HL-60/S4 treated with retinoic acid at 250 ng/mL for 4 days and 3 days (cell line): Measurements from ENCODE around the gene DOCK1.

Experiments
- in situ Hi-C: fragments of 300-500 bp; cut with MboI; formaldehyde crosslinking; loops from 2 replicates; pipeline ENCODE4 v1.7.0; 2022; ENCODE audit warnings: low sequenced_read_pairs

DOCK1 gene

DNA sequence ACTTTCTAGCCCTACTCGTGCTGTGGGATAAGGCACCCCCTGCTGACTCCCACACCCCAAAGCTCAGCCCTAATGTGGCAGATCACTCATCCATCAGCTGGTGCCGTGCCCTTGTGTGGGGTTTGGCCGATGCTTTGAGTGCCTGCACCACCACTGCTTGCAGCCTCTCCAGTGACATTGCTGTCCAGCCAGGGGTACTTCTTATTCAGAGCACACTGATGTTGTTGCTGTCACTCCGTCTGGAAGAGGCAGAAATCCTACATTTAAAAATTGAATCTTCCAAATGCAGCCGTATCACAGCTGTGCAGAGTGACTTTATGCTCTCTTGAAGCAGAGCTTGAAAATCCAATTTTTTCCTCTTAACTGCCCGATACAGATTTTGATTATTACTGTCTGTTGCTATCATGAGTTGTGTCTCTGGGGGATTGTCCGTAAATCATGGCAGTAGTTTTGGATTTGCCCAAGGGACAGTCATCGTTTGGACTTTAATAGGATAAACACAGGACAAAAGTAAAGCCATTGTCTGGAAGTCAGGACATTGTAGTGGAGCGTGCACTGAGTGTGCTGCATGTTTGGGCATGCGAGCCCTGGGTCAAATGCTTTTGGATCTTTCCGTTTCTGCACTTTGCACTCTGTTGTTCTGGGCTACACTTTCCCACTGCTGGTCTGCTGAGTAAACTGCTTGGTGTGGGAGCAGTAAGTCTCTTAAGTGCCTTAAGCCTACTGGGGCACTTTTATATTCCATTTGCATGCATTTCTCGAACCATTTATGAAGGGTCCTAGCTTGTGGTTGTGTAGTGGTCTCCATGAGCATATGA, 128.2 kb downstream of the DOCK1 start:
- in situ Hi-C loops = no loop called here

DNA sequence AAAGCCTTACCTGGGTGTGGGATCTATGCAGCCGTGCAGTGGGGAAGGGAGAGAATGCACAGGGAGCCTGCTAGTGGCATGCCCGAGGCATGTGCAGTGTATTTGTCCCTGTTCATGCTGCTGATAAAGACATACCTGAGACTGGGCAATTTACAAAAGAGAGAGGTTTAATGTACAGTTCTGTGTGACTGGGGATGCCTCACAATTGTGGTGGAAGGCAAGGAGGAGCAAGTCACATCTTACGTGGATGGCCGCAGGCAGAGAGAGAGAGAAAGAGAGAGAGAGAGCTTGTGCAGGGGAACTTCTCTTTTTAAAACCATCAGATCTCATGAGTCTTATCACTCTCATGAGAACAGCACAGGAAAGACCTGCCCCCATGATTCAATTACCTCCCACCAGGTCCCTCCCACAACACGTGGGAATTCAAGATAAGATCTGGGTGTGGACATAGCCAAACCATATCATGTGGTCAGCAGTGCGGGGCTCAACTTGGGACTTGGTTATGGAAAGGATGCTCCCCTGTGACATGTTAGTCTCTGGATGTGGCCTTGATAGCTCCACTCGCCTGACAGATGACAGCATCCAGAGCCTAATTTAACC, 128.9 kb downstream of the DOCK1 start:
- in situ Hi-C loops = no loop called here

DNA sequence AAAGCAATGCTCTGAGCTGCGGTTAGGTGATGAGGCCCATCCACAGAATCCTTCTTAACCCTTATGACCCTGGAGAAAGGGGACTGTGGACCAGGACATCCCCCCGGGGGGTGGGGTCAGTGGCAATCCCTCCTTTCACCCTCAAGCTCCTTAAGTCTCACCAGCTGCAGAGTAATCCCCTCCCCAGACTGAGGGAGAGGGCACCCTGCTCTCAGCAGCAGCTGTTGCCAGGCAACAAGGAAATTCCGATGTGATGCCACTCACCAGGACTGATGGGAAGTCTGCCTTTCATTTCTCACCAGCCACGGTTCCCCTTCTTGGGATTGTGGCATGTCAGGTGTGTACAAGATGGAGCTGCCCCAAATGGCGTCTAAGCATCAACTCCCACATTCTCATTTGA, 129.6 kb downstream of the DOCK1 start:
- in situ Hi-C loops = no loop called here

DNA sequence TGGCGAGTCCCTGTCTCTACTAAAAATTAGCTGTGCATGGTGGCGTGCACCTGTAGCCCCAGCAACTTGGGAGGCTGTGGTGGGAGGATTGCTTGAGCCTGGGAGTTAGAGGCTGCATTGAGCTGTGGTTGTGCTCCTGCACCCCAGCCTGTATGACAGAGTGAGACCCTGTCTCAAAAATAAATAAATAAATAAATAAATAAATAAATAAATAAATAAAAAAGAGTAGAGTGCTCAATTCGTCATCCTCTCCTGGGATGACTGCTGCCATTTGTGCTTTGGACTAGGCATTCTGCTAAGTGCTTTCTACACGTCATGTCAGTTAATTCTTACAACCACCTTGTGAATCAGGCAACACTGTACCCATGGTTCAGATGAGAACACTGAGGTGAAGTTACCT, 130.6 kb downstream of the DOCK1 start:
- in situ Hi-C loops = no loop called here

DNA sequence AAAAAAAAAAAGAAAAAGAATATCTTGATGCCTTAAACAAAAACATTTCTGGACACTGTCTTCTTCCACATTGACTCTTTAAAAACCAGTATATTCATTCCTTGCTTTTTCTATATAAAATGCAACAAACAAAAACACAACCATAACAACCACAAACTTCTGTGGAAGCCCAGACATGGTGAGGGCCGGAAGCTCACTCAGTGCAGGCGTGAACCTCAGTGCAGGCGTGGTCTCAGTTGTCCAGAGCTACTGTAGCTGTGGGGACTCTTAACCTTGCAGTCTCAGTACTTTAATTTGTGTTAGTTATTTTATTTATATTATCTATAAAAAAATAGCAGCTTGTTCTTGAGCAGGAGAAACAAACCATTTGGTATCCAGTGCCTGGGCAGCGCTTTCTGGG, 131.8 kb downstream of the DOCK1 start:
- in situ Hi-C loops = no loop called here

DNA sequence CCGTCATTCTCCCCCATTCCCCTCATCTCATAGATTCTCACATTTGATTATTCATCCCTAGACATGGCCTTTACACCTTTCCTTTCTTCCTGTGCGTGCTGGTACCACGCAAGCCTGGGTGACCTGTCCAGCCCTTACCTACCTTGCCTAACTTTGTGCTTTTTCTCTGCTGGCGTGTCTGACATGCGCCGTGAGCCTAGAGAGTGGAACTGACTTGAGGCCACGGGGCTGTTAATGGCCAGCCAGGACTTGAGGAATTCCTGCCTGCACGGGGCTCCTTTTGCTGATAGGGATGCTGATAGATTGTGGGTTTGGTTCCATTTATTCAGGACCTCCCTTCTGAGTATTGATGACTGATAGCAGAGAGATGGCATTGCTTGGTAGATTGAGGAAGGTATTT, 134.2 kb downstream of the DOCK1 start:
- in situ Hi-C loops = no loop called here

DNA sequence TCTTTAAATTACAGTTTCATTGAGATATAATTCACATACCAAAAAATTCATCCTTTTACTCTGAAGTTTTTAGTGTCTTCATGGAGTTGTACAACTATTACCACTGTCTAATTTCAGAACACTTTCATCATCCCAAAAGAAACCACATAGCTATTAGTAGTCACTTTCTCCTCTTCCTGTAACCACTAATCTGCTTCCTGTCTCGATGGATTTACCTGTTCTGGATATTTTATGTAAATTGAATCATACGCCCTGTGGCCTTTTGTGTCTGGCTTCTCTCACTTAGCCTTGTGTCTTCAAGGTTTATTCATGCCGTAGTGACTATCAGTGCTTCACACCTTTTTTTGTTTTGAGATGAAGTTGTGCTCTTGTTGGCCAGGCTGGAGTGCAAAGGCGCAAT, 135.5 kb downstream of the DOCK1 start:
- in situ Hi-C loops = no loop called here

DNA sequence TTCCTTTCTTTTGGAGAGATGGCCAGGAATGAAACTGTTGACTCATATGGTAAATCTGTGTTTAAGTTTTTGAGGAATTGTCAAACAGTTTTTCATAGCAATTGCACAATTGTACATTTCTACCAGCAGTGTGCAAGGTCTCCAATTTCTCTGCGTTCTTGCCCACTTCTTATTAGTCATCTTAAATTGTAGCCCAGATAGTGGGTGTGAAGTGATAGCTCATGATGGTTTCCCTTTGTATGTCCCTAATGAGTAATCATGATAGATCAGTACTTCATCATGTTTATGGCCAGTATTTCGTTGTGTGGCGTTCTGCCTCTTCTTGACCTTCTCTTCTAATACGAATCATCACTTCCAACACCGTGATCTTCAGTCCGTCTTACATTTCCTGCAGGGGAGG, 136.3 kb downstream of the DOCK1 start:
- in situ Hi-C loops = no loop called here

DNA sequence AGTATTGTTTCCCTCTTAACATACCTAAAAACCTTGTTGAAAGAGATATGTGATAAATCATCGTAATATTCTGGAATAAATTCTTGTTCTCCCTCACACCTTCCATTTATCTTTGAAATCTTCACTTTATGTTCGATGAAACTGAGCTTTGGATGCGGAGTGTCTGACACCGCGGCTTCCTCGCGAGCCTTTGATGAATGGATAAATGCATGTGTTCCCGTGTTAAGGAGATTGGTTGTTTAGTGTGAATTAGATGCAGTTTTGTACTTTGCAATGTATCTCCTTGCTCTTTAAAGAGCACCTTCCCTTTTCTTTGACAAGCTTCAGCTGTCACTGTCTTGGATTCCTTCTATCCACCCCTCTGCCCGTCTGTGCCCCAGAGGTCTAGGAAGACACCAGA, 138.1 kb downstream of the DOCK1 start:
- in situ Hi-C loops = no loop called here

DNA sequence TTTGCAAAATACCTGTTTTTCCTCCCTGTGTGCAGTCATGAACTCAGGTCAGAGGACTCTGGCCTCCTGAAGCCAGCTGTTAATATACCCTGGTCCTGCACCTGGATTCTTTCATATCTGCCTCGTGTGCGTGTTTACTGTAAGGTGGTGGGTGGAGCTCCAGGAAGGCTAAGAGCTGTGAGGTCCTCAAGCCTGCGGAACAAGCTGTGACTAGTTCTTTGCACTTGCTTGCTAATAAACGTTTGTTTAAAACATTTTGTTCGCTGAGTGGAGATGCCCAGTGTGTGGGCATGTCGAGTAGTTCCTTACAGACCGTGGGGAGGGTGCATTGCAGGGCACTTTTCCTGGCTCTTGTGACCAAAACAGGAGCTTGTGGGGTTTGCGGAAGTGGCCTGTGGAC, 139.0 kb downstream of the DOCK1 start:
- in situ Hi-C loops = no loop called here

DNA sequence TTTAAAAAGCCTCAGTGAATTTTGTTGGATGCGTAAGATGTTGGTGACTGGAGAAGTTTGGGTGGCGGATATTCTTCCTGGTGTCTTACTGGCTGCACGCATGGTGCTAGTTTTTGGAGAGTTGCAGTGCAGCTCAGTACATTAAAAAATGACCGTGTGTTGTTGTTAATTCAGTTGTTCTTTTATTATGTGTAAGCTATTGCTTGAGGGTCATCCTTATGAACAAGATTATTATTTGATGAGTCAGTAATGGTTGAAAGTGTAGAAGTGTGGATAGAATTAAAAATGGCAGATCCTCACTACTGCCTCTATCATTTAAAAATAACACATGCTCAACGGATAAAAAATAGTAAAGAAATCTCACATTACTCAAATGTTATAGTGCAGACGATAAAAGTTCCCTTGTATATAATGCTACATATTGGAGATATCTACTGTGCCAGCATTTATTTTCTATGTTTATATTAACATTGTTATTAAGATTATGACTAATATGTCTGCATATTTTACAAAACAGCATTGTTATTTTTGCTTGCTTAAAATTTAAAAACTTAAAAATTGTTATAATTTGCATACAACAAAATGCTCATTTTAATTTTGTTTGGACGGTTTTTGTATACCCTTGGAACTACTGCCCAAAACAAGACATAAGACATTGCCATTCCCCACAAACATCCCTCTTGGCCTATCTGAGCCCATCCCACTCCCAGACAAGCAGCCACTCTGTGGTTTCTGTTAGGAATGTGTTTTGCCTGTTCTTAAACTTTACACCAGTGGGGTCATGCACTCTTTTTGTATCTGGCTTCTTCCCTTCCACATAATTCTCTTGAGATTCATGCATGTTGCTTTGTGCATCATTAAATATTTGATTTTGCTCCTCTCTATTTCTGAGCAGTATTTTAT, 142.0 kb downstream of the DOCK1 start:
- in situ Hi-C loops = no loop called here

DNA sequence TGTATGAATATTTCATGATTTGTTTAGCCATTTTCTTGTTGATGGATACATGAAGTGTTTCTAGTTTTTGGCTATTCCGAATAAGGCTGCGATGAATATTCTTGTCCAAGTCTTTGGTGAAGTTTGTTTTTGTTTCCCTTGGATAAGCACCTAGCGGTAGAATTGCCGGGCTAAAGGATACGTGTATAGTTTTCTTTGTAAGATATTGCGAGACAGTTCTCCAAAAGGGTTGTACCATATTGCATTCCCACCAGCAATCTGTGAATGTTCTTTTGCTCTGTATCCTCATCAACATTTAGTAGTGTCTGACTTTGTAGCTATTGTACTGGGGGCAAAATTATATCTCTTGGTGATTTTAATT, 142.6 kb downstream of the DOCK1 start:
- in situ Hi-C loops = no loop called here

DNA sequence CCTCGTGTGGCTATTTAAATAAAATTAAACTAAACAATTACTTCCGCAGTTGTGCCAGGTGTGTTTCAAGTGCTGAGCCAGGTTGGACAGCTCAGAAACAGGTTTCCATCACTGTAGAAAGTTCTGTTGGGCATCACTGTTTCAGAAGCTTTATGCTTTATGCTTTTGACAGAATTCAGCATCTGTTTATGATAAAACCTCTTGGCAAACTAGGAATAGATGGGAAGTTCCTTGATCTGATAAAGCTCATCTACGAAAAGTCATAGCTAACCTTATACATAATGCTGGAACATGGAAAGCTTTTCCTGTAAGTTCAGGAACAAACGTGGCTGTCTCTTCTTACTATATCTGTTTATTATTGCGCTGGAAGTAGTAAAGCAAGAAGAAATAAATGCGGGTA, 143.4 kb downstream of the DOCK1 start:
- in situ Hi-C loops = no loop called here

DNA sequence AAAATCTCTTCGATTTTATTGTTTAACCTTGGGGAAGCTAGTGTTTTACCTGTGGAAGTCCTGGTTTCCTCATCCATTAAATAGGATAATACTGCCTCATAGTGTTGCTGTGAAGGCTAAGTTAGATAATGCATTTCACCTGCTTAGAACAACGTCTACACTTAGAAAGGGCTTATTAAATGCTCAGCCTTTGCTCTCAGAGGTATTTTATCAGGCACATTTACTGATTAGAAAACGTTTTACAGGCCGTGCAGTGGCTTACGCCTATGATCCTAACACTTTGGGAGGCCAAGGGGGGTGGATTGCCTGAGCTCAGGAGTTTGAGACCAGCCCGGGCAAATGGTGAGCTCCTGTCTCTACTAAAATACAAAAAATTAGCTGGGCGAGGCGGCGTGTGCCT, 146.8 kb downstream of the DOCK1 start:
- in situ Hi-C loops = no loop called here

DNA sequence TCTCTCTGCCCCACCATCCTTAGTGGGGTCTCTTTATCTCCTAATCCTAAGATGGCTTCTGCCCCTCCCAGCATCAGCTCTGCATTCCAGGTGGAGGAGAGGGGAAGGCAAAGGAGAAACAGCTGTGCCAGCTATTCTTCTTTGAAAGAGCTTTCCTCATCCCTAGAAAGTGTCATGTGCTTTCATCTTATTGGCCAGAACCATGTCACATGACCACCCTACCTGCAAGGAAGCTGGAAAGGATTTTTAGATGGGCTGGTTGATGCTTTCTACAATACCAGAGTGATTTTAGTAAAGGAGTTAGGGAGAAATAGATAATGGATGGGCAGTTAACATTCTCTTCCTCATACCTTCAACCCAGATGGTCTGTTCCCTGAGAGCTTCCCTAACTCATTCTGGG, 150.0 kb downstream of the DOCK1 start:
- in situ Hi-C loops = no loop called here

DNA sequence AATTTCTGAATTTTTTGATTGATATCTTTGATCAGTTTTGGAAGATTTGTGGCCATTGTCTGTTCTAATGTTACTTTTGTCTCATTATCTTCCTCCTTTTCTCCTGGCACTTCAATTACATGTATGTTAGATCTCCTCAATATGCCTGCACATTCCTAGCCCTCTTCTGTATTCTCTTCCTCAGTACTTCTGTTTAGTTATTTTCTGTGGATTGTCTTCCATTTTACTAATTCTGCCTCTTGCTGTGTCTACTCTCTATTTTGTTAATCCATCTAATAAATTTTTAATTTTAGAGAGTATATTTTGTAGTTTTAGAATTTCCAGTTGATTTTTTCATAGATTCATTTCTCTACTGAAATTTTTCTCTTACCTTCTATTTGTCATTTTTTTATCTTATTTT, 154.1 kb downstream of the DOCK1 start:
- in situ Hi-C loops = no loop called here

DNA sequence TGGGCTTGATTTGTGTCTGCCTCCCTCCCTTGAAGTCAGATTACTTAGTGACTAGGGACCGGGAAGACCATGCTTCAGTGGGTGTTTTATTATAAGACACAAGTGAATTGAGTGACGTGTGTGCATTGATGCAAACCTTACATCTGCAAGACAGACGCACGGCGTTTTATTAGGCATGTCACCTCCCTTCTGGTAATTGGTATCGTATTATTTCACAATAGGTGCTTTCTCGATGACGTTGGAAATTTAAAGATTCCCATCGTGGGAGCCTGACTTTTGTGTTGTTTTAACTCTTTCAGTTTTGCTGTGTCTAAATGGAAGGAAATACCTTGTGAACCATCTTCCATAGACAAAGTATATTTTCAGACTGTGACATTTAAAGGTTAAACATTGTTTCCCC, 158.5 kb downstream of the DOCK1 start:
- in situ Hi-C loops = no loop called here

DNA sequence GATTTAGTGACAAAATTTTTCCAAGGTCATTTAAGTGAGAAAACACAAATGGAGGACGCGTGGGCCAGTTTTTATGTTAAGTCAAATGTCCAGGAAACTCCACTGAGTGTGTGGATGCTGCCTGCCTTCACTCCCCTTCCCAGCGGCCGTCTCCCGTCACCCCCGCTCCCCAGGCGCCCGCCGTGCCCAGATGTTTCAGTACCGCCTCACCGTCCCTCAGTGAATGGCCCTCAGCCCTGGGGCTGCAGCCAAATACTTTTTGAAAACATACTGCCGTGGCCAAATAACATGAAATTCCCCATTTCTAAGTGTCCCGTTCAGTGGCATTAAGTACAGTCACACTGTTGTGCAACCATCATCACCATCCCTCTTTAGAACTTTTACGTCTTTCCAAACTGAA, 159.2 kb downstream of the DOCK1 start:
- in situ Hi-C loops = no loop called here

DNA sequence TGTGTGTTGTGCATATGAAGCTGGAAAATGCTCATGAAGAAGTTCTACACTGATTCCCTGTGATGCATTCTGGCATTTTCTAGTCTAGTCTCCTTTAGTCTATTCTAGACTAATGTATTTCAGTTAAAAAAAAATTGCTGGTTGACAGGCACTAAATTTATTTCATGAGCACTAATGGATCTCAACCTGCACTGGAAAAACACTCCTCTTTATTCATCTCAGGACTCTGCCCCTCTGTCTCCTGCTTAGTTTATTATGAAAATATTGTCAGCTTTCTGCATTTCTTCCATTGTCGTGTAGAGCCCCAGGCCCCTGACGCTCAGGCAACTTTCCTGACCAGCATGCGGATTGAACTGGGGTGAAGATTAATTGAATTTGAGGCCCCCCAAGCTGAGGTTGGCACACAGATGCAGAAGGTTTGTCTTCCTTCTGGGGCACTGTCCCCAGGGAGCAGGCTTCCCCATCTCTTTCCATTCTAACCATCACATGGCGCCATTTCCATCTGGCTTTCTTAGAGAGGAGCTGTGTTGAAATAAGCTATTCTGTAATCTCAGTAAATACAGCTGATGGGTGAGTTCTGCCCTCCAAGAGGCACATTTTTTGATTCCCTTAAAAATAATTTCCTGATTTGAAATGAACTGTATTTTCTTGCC, 162.4 kb downstream of the DOCK1 start:
- in situ Hi-C loops = no loop called here

DNA sequence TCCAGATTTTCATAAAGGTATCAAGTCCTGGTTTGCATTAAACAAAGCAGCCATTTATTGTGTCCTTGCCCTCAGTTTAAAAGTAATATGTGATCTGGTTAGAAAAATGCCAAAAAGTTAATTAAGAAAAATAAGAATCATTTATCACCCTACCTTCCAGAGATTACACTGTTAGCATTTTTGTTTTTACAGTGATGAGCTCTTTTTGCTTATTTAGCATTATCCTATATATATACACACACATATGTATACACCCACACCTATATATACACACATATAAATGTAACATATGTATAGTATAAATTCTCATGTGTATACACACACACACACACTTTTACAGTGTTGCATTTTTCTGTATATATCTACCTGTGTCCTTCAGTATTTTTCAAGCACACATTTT, 163.3 kb downstream of the DOCK1 start:
- in situ Hi-C loops = no loop called here

DNA sequence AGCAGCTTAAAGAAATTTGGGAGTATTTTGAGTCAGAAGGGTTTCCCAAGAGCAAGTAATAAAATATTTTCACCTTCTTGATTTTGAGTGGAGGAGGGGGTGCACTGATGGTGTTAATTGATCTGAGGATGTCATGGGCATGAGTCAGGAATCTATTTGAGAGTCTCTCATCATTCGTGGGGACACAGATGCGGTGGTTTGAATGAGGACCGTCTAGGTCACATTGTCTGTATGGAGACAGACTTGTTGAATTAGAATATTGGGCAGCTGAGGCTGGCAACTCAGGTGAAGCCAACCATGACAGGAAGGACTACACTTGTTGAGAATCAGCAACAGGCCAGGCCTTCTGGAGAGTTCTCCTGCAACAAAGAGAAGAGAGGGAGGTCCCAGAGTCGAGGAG, 164.2 kb downstream of the DOCK1 start:
- in situ Hi-C loops = no loop called here
